Measurements from ENCODE around the gene SPOCD1.

DNA sequence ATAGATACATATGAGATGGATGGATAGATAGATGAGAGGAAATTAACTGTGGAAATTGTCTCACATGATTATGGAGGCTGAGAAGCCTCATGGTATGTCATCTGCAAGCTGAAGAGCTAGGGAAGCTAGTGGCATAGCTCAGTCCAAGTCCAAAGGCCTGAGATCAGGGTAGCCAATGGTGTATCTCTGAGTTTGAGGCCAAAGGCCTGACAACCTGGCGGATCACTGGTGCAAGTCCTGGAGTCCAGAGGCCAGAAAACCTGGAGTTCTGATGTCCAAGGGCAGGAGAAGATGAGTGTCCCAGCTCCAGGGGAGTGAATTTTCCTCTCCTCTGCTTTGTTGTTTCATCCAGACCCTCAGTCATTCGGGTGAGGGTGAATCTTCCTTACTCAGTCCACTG, 43.9 kb upstream of the SPOCD1 start:
- TF ChIP-seq, protein P1, sequence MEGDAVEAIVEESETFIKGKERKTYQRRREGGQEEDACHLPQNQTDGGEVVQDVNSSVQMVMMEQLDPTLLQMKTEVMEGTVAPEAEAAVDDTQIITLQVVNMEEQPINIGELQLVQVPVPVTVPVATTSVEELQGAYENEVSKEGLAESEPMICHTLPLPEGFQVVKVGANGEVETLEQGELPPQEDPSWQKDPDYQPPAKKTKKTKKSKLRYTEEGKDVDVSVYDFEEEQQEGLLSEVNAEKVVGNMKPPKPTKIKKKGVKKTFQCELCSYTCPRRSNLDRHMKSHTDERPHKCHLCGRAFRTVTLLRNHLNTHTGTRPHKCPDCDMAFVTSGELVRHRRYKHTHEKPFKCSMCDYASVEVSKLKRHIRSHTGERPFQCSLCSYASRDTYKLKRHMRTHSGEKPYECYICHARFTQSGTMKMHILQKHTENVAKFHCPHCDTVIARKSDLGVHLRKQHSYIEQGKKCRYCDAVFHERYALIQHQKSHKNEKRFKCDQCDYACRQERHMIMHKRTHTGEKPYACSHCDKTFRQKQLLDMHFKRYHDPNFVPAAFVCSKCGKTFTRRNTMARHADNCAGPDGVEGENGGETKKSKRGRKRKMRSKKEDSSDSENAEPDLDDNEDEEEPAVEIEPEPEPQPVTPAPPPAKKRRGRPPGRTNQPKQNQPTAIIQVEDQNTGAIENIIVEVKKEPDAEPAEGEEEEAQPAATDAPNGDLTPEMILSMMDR (IDR thresholded peaks at IDR 0.05), result no peak
- TF ChIP-seq ZFX (IDR thresholded peaks at IDR 0.05; ENCODE audit: borderline replicate concordance), result no peak
